Measurements from ENCODE around the gene CAMK1D.

The CAMK1D gene

DNA sequence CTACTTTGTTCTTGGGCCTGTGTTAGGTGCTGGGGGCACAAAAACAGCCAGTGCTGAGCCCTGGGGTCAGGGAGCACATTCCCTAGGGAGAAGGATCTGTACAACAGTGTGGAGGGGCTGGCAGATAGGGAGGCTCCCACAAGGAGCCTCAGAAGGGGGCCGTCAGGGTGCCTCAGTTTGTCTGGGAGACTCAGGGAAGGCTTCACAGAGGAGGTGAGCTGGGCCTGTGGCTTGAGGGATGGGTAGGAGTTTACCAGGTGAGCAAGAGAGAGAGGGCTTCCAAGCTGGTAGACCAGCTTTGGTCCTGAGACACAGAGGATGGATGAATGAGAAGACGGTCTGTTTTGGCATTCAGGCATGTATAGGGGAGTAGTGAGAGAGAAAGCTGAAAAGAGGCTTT, 52.1 kb downstream of the CAMK1D start:
- DNase-seq (ENCODE audit: low read depth, low spot score) = no peak

DNA sequence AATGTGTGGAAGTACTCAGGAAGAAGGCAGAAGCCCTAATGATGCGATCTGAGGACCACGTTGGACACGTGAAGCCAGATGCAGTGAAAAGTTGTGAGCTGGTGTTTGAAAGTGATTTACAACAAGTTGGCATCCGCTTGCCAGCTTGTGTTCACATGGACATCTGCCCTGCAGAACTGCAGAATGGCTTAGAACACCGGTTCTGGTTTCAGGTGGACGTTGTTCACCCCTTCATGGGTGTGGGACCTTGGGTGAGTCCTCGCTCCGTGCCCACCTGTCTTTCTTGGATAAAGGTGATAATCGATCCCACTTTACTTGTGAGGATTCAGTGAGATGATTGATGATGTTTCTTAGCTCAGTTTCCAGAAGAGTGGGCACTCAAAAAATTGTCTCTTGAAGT, 53.8 kb downstream of the CAMK1D start:
- no peak for DNase-seq (ENCODE audit: low read depth, low spot score)

DNA sequence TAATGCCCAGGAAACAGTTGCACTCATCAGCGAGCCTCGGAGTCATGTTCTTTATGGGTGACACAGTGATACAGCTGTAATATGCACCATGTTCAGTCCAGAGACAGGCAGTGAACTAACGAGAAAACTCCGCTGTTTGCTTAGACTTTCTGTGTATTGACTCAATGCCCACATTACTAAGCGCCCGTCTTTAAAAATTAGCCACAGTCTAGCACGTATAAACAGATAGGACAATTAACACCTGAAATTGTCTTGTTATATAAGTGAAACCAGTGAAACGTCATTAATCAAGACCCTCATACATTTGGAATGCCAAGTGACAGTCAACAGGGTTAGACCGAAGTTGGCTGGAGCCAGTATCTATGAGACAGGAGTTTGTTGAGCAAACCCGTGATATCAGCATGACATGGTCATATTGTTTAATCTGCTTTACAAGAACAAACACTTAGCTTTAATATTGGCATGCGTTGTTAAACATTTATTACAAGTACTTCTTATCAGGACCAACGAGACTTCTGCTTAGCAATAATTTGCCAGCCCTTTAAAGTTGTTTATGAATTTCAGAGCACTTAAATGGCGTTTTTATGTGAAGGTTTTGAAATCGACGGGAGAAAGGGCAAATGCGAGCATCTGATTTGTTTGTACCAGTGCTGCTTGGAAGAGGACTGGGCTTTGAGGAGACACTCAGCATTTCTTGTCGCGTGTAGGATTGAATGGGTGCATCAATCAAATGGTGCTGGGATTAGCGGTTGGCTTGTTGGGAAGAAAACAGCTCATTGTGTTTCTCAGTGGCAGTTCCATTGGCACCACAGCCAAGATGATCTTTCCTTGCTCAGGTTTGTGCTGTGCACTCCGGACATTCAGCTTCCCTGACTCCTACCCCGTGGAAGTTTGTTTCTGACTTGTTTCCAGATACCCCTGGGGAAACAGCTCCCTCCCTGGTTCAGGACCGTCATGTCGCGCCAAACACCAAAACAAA, 56.3 kb downstream of the CAMK1D start:
- DNase-seq (ENCODE audit: low read depth, low spot score) = peak; percentile 15

DNA sequence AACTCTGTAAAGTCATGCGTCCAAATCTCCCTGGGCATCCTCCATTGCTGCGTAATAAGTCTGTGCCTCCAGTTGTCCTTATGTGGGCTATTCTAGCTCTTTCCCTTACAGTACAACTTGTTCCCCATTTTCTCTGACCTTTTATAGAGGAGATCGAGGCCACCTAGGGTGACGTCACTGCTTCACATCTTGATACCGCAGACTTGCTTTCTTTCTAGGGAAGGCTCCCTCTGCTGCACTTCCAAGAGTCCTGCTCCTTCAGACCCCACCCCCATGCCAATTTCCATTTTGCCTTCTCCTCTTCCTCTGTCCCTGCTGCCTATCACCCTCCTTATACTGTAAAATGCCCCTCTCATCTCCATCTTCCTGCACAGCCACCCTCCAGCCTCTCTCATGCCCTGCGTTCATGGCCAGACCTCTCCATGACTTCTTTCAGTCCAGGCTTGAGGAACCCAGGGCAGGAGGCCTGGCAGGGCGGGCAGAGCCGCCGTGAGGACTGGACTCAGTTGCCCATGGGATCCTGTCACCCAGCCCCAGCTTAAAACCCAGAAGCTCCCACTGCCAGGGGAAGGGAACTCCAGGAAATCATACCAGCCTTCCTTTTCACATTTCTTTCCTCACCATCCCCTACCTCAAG, 57.5 kb downstream of the CAMK1D start:
- DNase-seq (ENCODE audit: low read depth, low spot score) = peak; percentile 23

DNA sequence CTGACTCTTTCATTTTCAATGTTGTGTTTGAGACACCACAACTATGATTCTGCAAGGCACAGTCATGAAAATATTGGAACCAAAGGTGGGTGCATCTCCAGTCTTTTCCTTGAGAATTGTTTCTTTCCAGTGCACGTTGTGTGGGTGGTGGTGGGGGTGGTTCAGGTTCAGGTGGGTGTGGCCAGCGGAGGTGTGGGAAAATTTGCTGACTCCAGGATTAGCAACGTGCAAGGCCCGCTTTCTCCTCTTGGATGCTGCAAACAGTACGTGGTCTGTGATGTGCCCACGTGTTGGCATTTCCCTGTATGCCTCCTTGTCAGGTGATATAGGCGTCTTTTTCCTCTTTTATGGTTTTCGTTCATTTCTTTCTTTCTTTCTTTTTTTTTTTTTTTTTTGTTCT, 59.1 kb downstream of the CAMK1D start:
- no peak for DNase-seq (ENCODE audit: low read depth, low spot score)

DNA sequence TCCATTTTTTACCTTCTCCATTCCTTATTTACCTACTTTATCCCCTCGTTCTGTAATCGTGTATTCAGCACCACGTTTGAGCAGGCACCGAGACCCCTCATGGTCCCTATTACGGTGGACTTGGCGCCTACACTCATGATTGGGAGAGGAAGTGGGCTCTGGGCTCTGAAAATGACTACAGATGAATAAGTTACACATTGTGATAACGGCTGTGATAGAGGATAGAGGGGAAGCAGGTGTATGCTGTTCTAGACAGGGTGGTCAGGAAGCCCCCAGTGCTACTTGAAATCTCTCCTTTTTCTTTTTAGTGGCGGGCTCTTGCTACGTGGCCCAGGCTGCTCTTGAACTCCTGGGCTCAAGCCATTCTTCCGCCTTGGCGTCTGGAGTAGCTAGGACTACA, 59.8 kb downstream of the CAMK1D start:
- no peak for DNase-seq (ENCODE audit: low read depth, low spot score)

DNA sequence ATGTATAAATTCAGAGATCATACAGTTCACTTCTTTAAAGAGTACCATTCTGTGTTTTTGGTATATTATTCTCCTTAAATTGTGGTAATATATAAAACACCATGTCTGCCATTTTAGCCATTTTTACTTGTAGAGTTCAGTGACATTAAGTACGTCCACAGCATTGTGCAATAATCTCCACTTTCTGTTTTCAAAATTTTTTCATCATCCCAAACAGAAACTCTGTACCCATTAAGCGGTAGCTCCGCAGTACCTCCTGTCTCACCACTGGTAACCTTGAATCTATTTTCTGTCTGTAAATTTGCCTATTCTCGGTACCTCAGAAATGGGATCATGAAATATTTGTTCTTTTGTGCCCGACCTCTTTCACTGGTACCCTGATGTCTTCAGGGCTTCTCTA, 60.3 kb downstream of the CAMK1D start:
- no peak for DNase-seq (ENCODE audit: low read depth, low spot score)

DNA sequence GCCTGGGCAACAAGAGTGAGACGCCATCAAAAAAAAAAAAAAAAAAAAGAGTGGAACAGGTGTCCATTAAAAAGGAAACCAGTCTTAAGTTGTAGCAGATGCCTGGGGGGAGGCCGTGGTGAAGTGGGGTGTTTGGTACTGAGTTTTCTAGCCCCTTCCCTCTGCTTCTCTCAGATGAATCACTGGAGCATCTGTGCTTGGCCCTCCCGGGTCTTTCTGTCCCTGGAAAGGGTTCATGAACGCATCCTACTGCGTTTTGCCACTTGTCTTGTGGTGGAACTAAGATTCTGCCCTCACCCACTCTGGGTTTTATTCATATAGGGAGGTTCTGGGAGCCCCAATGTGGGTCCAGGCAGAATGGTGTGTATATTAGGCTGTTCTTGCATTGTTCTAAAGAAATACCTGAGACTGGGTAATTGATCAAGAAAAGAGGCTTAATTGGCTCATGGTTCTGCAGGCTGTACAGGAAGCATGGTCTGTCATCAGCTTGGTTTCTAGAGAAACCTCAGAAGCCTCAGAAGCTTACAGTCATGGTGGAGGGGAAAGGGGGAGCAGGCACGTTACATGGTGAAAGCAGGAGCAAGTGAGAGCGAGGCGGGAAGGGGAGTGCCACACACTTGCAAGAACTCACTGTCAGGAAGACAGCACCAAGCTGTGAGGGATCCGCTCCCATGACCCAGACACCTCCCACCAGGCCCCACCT, 63.5 kb downstream of the CAMK1D start:
- no peak for DNase-seq (ENCODE audit: low read depth, low spot score)

DNA sequence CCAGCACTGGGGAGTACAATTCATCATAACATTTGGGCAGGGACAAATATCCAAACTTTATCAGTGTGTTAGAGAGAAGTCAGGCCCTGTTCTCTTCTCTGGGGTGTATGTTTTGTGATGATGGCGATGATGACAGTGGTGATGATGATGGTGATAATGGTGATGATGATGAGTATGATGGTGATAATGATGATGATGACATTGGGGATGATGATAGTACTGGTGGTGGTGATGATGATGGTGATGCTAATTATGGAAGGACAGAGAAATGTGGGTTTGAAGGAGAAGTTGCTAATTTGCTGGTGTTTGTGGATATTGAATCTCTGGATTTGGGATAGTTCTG, 64.0 kb downstream of the CAMK1D start:
- DNase-seq (ENCODE audit: low read depth, low spot score) = no peak

DNA sequence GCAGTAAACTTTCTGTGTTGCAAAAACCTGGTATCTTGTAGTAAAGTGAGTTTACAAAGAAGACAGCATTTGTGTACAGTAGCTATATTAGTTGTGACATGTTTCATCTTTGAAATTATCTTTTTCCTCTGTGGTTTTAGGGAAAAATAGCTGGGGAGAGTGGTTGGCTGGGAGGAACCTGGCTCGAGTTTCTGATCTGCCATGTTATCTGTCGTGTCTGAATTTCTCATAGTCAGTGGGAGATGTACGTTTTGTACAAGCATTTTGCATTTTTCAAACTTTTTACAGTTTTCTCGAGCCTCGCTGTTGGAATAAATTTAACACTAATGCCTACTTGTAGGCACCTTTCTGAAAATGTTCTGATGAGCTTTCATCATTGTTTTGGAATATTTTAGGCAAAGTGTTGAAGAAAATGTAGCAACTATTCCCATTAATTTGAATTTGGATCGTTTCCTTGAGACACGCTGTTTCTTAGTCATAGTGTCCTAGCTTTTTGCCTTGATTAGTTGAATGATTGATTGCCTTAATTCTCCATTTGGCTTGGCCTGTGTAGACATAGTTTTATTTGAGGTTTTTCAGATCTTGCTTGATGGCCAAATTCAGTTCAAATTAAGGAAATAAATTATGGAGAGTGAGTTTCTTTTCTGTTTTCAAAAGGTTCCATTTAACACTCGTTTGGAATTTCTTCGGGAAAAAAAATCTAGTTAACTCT, 65.1 kb downstream of the CAMK1D start:
- DNase-seq (ENCODE audit: low read depth, low spot score) = no peak

DNA sequence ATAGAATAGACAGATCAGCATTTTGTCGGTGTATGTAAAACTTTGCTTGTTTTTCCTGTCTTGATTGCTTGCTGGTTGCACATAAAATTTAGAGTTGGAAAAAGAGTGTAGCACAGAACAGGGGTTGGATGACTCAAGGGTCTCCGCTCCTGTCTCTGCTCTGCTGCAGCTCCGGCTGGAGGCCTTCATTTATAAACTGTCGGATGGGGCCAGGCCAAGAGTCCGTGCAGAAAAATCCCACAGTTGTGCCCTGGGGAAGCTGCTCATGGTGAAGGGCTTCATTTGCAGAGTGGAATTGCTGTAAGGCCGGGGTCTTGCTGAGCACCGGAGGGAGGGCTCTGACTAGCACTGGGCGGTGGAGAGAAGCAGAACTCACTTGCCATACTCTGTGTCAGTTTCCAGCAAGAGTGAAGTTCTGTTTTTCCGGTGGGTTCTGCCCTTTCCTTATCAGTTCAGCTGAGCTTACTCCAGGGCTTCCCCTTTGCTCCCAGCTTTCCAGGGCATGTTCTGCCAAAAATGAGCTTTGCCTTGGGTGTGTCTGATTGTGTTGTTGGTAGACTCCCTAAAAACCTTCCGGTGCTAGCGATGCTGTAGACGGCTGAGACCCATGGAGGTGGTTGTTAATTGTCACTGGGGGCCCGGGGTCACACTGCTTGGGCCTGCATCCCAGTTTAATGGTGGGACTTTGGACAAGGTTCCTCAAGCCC, 67.2 kb downstream of the CAMK1D start:
- DNase-seq (ENCODE audit: low read depth, low spot score) = no peak

DNA sequence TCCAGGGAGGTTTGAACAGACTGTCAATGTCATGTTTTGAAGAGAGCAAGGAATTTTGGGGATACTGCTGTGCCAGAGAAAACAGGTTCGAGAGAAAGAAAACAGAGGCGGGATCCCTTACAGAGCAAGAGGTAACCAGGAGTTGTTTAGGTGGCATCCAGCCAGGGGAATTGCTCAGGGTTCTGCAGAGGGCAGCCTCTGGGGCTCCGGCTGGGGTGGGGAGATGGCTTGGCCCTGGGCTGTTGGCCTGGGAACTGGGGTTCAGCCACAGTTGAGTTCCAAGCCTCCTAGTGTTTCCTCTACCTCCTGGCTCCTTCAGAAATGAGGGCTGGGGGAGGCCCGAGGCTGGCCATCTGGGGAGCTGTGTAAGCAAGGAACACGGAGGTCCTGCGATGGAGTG, 68.0 kb downstream of the CAMK1D start:
- no peak for DNase-seq (ENCODE audit: low read depth, low spot score)

DNA sequence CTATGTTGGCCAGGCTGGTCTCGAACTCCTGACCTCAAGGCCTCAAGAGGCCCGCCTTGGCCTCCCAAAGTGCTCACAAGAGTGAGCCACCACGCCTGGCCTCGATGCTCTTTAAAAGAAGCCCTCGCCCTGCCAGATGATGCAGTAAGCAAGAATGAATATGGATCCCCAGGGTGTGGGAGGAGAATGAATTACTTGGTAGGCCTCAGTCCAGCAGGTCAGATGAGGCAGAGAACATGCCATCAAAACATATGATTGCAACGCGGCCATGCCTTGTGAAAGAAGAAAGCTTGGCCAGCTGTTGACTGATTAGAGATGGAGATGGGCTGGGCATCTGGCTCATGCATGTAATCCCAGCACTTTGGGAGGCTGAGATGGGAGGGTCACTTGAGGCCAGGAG, 68.7 kb downstream of the CAMK1D start:
- no peak for DNase-seq (ENCODE audit: low read depth, low spot score)

DNA sequence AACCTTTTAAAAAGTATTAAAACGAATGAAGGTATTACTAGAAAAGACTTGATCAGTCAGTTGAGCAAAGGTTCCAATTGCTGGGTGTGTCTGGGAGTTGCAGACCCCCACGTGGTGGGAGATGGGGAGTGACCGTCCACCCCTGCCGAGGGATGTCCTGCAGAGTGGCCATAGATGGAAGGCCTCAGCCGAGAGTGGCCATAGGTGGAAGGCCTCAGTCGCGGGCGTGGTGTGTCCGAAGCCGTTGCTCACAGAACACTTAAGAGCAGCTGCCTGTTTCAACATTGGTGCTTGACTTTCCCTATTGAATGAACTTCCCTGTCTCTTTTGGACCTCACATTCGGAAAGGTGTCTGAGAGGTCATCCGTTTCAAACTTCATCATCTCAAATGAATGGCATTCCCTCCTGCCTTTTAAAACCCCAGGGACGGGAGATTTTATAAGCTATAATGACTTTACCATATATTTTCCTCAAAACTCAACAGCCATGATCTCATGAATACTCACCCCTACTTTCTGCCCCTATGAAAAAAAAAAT, 69.4 kb downstream of the CAMK1D start:
- no peak for DNase-seq (ENCODE audit: low read depth, low spot score)

DNA sequence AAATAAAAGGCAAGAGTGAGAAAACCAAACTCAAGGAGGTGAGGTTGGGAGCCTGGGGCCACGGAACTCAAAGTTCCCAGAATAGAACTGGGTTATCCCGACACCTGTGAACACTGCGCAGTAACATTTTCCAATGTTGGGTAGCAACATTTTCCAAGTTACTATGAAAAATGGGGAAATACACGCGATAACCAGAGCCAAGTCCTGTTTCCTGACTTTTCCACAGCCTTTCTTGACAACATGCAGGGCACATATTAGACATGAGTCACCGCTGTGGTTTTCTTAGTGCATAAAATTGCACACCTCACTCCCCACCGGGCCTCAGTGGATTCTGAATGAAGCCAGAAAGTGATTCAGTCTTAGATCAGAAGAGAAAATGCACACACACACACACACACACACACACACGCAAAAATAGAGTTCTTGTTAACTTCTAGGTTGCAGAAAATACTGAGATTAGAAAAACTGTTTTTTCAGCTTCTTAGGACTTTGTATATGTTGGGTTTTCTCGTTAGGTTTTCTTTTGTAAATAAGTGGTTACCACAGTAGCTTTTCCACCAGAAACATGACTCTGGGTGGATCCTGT, 70.0 kb downstream of the CAMK1D start:
- no peak for DNase-seq (ENCODE audit: low read depth, low spot score)

DNA sequence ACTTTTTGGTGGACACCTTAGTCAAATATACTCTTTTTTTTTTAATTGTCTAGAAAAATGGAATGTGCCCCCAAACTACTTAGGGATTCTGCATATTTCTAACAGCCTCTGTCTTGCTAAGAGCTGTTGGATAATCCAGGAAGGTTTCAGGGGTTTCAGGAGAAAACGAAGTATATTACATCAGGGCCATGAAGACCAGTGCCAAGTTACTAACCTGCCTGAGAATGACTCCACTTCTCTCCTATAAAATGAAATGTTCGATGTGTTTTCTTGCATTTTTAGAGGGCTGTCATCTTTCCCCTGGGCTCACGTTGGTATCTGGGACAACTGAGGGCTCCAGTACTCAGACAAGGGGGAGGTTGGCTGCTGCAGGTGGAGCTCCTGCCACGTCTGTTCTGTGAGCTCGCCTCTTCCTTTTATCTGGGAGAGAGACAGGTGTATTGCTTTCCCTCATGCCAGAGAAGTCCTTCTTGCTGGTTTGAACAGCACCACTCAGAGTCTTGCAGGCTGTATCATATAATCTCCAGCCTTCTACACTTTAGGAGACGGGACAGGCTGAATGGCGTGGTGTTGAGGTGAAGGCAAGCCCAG, 71.3 kb downstream of the CAMK1D start:
- DNase-seq (ENCODE audit: low read depth, low spot score) = no peak

DNA sequence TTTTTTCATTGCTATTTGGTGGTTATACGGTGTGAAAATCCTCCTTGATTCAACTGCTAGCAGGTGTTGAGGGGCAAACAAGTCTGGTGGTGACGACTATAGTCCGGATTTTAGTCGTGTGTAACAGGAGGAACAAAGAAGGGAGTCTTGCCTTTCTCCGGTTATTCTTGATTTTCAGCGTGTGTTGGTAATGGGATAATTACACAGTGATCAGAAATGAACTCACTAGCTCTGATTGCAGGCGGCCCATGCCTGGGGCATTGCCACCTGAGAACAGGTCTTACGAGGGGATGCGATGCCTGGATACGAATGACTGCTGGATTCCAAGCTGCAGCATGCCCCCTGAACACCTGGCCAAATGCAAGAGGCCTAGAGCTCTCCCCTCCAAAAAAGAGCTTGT, 72.8 kb downstream of the CAMK1D start:
- DNase-seq (ENCODE audit: low read depth, low spot score) = peak; percentile 38

DNA sequence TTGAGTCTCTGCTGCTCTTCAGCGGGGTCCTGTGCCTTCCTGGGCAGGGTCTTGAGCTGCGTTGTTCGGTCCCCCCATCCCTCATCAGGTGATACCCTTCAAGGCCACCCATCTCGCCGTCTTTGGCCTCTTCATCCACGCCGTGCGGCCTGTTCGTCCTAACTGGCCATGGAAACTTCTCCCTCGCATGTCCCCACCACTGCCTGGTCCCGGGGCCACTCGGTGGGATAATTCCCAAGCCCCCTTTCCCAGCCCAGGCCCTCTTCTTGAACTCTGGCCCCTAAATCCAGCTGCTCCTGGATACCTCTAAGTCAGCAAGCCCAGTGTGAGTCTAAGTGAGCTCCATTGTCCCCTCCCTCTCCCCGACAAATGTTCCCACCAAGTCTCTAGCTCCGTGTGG, 74.5 kb downstream of the CAMK1D start:
- no peak for DNase-seq (ENCODE audit: low read depth, low spot score)

DNA sequence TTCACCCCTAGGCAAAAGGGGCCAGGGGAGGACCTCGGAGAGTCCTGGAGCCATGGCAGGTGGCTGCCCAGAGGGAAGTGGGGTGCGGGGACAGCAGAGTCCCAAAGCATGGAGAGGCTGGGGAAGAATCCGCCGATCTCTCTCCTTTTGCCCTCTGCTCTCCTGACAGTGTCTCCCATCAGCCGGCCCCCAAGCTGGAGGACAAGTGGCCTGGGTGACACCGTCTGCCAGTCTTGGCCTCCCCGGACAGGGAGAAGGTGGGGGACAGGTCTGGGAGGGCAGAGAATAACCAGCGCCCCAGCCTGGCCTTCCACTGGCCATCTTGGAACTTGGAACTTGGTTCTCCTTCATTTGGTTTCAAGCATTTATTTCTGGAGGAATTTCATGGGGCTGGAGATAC, 77.9 kb downstream of the CAMK1D start:
- no peak for DNase-seq (ENCODE audit: low read depth, low spot score)

DNA sequence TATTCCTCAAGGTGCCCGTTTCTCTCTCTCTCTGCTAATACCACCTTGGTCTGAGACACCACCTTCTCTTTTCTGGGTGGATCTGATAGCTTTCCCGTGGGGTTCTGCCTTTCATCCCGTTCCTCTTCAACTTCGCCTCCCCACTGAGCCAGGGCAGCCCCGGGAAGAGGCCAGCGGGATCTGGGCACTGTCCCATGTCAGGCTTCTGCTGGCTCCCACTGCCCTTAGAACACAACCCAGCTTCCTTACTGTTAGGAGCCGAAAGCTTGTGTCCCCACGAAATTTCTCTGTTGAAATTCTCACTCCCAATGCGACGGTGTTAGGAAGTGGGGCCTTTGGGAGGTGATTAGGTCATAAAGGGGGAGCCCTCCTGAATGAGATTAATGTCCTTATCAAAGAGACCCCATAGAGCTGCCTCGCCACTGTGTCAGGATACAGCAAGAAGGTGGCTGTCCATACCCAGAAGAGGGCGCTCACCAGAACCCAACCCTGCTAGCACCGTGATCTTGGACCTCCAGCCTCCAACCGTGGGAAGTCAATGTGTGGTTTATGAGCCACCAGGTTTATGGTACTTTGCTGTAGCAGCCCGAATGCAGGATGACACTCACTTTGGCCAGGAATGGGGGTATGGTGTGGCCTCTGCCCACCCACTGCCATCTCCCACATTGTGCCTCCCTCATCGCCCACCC, 79.2 kb downstream of the CAMK1D start:
- no peak for DNase-seq (ENCODE audit: low read depth, low spot score)

Data from ELF-1 (cell line).